Caki2 (cell line): Measurements from ENCODE around the gene SPTLC1. TPM values are rescaled to one million over a fixed set of nuclear protein-coding genes. Genes with fewer than 3 reads are reported as not detected.
"Not testable (repeated sequence)": the region's sequence is repeated elsewhere in the genome, so short reads cannot be mapped to it uniquely, and the experiment has no call there.

Experiments
- DNase-seq: peaks from one replicate; pipeline ENCODE4 v3.0.0-alpha.2; 2015; ENCODE audit warnings: low read depth
- in situ Hi-C: cut with HindIII; loops from 2 replicates; pipeline ENCODE4 v1.10.0; 2016; ENCODE audit warnings: low sequenced_read_pairs, low pct_unique_long_range_greater_than_20kb, mixed read lengths
- total RNA-seq: library from RNA; depleted of rRNA; stranded (reverse); fragments of >200 nt; shearing (Covaris generic); gene quantifications from 2 replicates; pipeline ENCODE4 v1.2.3, GENCODE V29; 2014; ENCODE audit warnings: low replicate concordance

The SPTLC1 gene
- total RNA-seq, 1 experiment from 2014 or later = 56.1 TPM

DNA sequence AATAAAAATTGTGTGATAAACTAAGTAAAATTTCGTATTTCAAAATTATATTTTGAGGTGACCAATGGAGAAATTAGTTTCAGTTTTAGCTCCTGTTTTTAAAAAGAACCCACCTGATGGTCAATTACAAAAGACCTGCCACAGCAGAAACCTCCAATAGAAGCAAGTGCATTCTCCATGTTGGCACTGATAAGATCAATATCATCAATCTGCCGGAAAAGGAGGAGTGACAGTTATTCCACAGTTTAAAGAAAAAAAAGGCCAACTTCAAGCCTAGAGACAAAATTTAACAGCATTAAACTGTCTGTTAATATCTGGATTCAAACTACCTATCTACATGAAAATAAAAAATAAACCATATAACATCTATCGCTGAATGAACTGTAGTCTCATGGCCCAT lies 67.7 kb downstream of the SPTLC1 start:
- no peak for DNase-seq

DNA sequence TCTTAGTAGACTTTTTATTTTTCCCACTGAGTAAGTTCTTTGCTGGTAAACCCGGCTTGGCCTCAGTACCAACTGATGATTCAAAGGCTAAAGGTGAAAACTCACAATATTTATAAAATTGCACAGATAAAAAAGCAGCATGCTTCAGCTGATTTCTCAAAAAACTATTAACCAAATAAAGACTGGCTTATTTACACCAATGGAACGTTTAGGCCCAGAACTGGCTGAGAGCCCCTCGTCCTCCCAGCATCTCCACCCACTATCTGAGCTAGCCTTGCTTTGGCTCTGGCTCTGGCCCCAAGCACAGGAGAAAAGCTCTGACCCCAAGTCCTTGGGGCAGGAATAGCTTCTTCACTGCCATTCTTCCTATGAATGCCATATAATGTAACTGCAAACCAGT lies 68.5 kb downstream of the SPTLC1 start:
- in situ Hi-C loops = no loop called here
- no peak for DNase-seq

More for the DNA sequence above, 67.7 kb downstream of the SPTLC1 start:
- in situ Hi-C loops = no loop called here

DNA sequence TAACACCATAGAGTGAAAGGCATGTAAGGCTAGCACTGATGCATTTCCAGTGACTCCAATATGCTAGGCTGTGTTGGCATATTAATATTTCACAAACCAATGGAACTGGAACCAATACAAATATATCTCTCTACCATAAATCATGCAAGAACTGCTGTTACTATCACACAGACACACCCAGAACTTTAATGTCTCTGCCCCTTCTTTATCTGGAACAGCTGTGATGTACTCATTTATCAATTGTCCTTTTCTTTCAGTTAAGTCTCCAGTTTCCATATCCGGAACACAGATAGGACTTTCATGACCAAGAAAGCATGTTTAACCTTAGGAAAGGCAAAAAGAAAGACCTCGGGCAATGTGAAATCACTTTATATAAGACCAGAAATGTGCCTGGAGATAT lies 70.3 kb downstream of the SPTLC1 start:
- no peak for DNase-seq
- in situ Hi-C loops = no loop called here

DNA sequence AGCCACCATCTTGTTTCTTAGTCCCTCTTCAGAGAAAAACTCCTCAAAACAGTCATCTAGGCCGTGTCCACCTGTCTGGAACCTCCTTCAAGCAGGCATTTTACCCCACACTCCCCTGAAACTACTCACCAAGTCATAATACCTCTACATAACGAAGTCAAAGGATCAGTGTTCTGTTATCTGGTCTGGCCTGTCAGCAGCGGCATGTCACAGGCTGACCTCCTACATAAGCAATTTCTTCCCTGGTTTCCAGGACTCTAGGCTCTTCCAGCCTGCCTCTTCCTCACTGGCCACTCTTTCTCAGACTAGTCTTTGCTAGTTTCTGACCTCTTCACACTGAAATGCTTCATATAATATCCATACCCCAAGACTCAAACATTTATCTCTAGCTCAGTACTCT lies 72.2 kb downstream of the SPTLC1 start:
- DNase-seq = no peak
- in situ Hi-C loops = no loop called here

DNA sequence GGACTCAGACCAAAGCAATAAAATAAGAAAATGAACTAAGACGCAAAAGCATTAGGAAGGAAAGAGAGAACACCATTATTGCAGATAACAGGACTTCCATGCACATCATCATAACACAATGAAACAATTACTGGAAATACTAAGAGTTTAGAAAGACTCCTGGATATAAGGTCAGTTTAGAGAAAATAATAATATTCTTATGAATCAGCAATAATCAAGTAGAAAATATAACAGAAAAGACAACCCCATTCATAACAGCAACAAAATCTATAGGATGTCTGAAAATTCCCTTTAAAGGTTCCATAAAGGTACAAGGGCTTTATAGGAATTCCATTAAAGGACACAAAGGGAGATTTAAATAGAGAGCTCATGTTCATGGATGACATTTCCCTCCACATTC lies 73.0 kb downstream of the SPTLC1 start:
- in situ Hi-C loops = no loop called here
- no peak for DNase-seq

DNA sequence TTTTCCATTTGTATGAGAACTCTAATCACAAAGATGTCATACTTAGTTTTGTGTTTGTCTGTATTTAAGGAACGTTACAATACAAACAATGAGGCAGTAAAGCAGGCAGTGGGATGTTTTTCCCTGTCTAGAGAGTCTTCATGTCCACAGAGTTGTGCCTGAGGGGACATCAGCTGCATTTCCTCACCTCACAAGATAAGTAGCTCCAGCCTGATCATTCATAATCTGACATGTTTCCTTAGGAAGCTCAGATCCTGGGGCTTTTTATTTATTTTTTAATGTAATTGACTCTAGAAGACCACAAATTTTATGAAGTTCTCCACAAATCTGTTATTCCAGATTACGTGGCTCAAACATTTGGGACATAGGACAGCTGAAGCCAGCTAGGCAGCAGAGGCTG lies 78.5 kb downstream of the SPTLC1 start:
- in situ Hi-C loops = no loop called here
- DNase-seq = no peak

DNA sequence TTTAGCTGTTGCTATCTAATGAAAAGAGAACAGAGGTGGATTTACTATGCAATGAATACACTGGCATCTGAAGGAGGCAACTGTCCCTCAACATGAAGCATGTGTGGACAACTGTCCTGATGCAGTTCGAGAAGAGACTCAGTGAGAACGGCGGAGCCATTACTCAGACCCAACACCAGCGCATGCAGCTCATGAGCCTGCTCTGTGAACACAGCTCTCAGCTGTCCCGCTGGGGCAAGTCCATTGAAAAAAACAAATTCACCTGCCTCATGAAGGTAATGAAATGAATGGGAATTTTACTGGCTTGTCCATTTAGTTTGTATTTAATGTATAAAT lies 78.8 kb downstream of the SPTLC1 start:
- DNase-seq = no peak
- in situ Hi-C loops = no loop called here

DNA sequence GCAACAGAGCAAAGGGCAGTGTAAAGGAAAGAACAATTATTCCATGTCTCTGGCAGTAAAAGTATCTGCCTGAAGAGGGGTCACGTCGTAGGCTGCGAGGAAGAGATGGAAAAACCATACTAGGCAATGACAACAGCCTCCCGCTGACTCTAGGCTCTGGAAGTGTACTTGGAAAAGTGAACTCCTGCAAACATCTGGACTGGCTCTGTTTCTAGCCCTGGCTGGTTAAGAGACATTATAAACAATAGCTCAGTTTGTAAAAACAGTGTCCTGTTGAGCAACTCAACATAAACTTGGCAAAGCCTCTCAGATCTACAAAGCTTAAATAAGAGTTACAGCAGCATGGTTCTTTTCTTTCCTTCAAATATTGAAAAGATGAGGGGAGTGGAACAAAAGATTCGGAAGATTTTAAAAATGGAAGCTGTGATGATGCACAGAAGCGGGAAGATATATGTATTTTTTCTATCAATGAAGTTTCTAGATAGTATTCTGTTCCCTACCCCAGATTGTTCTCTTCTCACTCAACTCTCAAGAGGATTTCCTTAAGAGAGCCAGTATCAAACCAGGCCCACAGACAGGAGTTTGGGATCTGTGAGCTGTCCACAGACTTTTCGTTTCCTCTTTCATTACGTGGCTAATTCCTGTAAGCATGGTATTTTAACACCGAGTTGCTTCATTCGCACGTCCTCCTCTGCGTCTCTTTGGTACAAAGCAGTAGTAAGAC lies 79.4 kb downstream of the SPTLC1 start:
- DNase-seq = no peak
- in situ Hi-C loops = no loop called here

DNA sequence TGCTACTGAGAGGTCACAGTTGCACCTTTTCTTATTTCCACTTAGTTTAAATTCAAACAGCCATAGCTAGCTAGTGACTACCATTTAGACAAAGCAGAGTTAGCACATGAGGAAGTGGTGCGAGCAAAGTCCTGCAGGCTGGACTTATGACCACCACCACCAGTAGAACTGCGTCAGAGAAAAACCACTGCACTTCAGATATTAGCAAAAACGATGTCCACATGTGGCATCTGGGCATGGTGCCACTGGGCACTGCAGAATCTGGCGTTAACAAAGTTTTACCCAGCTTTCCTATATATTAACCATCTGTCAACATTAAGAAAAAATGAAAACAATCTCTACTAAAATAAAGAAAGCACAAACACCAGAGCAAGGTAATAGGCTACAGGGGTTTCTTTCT lies 80.1 kb downstream of the SPTLC1 start:
- no peak for DNase-seq
- in situ Hi-C loops = no loop called here

DNA sequence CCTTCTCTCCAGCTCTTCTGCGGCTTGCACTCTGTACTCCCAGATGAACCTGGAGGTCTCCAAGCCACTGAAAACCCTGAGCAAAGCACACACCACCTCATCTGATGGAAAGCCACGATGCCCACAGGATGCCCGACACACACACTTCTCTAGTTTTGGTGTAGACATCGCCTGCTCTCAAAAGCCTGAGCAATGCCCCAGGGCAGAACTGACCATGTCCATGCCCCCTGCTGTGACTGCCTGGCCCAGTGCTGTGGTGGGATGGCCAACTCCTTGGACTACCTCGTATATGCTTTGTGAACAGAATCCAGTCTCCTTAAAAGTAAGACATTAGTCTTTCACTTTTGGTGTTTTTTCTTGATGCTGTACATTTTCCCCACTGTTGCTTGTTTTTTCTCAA lies 81.2 kb downstream of the SPTLC1 start:
- in situ Hi-C loops = no loop called here
- no peak for DNase-seq

DNA sequence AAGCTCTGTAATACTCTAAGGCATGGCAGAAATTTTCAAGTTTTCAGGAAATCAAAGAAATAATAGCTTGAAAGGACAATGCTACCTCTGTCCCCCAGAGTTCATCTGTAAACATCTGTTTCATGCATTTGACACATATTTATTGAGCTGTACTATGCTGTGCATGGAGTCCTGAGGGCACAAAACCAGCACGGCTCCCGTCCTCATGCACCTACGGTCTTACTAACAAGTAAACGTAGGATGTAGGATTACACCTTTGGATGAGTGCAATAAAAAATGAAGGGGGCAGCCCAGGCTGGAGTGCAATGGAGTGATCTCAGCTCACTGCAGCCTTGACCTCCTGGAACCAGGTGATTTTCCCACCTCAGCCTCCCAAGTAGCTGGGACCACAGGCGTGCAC lies 81.9 kb downstream of the SPTLC1 start:
- in situ Hi-C loops = no loop called here
- DNase-seq = no peak

DNA sequence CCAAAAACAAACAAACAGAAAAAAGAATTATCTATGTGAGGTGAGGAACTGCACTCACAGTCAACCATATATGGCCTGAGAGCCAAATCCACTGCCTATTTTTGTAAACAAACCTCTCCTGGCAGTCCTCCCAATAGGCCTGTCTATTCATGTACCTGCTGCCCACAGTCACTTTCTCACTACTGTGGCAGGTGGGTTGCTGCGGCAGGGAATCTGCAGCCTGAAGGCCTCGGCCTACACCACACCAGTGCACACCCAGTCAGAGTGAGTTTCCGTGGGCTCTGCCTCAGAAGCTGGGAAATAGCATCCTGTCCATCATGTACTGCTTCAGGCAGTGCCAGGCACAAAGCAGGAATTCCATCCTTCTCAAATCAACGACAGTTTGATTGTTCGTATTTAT lies 82.3 kb downstream of the SPTLC1 start:
- in situ Hi-C loops = no loop called here
- no peak for DNase-seq

DNA sequence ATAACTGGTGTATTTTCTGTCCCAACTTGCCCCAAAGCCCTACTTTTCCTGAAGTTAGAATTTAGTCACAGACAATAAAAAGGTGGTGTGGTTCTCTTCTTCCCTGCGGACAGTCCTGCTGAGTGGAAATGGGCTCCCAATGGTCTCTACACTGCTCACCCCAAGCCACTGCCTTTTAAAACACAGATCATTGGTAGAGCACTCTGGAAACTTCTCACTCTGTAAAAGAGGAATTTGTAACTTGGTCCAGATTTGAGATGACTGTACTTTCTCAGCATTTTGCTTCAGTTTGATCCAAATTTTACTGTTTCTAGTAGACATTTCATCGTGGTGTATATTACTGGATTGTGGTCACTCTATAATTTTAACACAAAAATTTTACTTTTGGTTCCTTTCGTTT lies 84.8 kb downstream of the SPTLC1 start:
- DNase-seq = no peak
- in situ Hi-C loops = no loop called here

DNA sequence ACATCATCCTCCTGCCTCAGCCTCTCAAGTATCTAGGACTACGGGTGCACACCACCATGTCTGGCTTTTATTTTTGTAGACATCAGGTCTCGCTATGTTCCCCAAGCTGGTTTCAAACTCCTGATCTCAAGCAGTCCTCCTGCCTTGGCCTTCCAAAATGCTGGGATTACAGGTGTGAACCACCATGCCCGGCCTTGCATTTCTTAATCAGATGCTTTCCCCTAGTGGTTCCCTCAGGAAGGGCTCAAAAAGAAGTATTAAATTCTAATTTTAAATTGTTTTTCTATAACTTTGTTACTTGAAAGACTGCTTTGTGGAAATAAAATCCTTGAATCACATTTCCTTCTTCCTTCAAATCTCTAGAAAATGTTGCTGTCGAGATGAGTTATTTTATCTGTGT lies 85.7 kb downstream of the SPTLC1 start:
- in situ Hi-C loops = no loop called here
- no peak for DNase-seq

DNA sequence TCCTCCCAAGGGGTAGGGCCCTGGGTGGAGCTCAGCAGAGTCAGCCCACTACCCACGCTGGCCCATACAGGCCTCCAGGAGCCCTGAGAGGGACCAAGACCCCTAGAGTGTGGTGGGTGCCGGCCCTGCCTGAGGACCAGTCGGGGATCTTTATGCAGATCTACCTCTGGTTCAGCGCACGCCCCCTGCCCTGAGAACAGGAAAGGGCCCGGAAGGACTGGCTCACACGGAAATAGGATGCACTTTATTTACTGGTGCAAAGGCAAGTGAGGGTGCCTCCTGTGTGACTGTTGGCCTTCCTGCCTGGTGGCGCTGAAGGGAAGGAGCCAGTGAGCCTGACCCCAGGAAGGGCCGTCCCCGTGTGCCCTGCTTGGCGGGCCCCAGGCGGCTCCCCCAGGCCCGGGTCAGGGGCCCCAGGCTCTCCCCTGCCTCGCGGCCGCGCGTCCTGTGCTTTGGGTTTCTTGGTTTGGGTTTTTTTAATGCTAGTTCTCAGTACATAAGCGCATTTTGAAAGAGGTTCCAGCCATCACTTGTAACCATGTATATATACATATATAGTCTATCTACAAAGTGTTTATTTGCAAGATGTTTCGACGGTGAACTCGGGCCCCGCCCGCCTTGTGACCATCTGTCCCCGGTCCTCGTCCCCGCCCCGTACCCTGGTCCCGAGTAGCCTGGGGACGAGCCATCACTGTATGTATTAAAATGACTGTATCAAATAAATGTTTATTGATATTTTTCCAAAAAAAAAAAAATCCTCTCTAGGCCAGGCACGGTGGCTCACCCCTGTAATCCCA lies 88.8 kb downstream of the SPTLC1 start:
- in situ Hi-C loops = no loop called here
- DNase-seq = no peak

DNA sequence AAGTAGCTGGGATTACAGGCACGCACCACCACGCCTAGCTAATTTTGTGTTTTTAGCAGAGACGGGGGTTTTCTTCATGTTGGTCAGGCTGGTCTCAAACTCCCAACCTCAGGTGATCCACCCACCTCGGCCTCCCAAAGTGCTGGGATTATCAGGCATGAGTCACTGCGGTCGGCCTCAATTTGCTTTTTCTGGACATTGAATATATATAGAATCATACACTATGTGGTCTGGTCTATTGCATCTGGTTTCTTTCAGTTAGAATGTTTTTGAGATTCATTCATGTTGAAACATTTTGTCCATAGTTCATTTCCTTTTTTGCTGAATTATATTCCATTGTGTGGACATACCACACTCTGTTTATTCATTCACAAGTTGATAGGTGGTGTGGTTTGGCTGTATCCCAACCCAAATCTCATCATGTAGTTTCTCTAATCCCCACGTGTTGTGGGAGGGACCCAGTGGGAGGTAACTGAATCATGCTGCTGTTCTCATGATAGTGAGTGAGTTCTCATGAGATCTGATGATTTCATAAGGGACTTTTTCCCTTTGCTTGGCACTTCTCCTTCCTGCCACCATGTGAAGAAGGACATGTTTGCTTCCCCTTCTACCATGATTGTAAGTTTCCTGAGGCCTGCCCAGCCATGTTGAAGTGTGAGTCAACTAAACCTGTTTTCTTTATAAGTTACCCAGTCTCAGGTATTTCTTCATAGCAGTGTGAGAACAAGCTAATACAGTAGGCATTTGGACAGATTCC lies 93.2 kb downstream of the SPTLC1 start:
- in situ Hi-C loops = not testable (repeated sequence)
- DNase-seq = peak; percentile 43

DNA sequence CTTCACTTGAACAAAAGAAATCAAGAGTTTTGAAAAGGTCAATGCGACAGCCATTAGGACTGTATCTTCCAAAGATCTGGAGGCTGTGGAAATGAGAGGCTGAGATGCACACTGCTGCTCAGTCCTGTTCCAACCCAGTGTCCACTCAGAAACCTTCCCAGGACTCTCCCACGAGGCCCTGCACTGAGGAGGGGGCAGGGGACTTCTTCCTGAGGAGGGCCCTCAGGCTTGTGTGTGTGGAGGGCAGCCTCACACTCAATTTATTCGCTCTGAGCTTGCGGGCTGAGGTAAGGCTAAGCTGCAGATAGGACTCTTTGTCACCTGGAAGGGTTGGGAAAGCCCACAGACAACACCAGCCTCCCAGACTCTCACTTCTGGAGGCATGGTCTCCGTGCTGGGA lies 95.6 kb downstream of the SPTLC1 start:
- no peak for DNase-seq
- in situ Hi-C loops = no loop called here

DNA sequence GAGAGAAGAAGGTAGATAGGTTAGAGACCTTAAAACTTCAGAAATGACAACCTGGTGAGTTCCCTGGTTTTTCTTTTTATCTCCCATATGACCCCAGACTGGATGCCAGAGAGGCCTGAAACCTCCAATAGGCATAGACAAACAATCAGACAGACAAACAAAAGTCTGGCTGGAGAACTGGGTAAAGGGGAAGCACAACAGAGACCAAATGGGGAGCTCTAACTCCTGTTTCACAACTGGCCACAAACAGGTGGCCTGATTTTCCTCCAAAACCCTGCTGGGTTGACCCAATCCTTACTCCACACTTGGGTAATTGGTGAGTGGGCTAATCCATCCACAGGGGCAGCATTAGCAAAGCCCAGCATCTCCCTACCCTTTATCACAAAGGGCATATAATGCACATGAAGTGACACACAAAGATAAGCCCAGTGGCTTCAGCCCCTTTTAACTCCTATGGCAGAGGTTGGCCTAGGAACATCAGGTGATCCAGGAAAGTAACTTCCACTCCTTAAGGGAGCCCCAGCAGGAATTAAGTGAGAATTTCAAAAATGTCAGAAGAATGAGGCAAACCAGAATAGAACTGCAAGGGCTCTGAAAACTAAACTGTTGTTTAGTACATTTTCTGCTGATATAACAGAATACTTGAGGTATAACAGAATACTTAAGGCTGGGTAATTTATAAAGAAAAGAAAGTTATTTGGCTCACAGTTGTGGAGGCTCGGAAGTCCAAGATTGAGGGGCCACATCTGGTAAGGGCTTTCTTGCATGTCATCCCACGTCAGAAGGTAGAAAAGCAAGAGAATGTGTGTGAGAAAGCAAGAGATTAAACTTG lies 104.3 kb downstream of the SPTLC1 start:
- in situ Hi-C loops = no loop called here

More for the DNA sequence above, 104.3 kb downstream of the SPTLC1 start:
- DNase-seq = no peak
